K562 (cell line): Measurements from ENCODE around the gene BACE1-AS. TPM values are rescaled to one million over a fixed set of nuclear protein-coding genes. Genes with fewer than 3 reads are reported as not detected.
A peak's percentile ranks its signal among the peaks of the same experiment; 100 is the strongest.

ENCODE experiments used
- CBX5 ChIP-seq: IDR thresholded peaks from 2 replicates; pipeline ENCODE4 v1.6.1; 2014; ENCODE audit warnings: low read depth, borderline replicate concordance
- CBX8 ChIP-seq: fragments of 200-600 bp; sonication (generic); IDR thresholded peaks from 2 replicates; pipeline ENCODE4 v1.6.1; 2012; ENCODE audit warnings: borderline replicate concordance, mixed run types, low read depth, mild to moderate bottlenecking, moderate library complexity, mixed read lengths, low read length, control low read depth, inconsistent platforms; ENCODE audit not compliant: poor library complexity, severe bottlenecking; ENCODE audit errors: extremely low read depth
- CEBPB ChIP-seq: fragments of 450-650 bp; IDR thresholded peaks from 2 replicates; pipeline ENCODE4 v1.6.1; 2016; ENCODE audit warnings: missing genetic modification characterization, missing compliant biosample characterization
- COPS2 ChIP-seq: fragments of 450-650 bp; conservative IDR thresholded peaks from 2 replicates; pipeline ENCODE4 v1.6.1; 2016; ENCODE audit warnings: mild to moderate bottlenecking, moderate library complexity
- HMGN3 ChIP-seq: IDR thresholded peaks from 2 replicates; pipeline ENCODE4 v1.6.1; 2011; ENCODE audit warnings: borderline replicate concordance, low read depth, mild to moderate bottlenecking, mixed read lengths, low read length; ENCODE audit not compliant: insufficient read length; ENCODE audit errors: extremely low read depth
- KDM2B ChIP-seq: fragments of 250-450 bp; sonication (Bioruptor Pico); IDR thresholded peaks from 2 replicates; pipeline ENCODE4 v1.8.0; 2021; ENCODE audit warnings: mild to moderate bottlenecking, moderate library complexity
- MEF2D ChIP-seq: conservative IDR thresholded peaks from 2 replicates; pipeline ENCODE4 v1.6.1; 2016; ENCODE audit warnings: low read depth, missing genetic modification characterization, missing compliant biosample characterization
- PHB2 ChIP-seq: fragments of 450-650 bp; IDR thresholded peaks from 2 replicates; pipeline ENCODE4 v1.6.1; 2017; ENCODE audit warnings: low read depth
- SMAD2 ChIP-seq: fragments of 150-350 bp; IDR thresholded peaks from 2 replicates; pipeline ENCODE4 v1.6.1; 2014; ENCODE audit warnings: low read depth, mild to moderate bottlenecking, low read length
- ZKSCAN3 ChIP-seq: fragments of 250-450 bp; sonication (Bioruptor Pico); IDR thresholded peaks from 2 replicates; pipeline ENCODE4 v1.4.0; 2020
- ZNF134 ChIP-seq: fragments of 250-450 bp; sonication (Bioruptor Pico); conservative IDR thresholded peaks from 2 replicates; pipeline ENCODE4 v1.4.0; 2020
- ZNF175 ChIP-seq: fragments of 200-800 bp; sonication (Bioruptor generic); IDR thresholded peaks from 2 replicates; pipeline ENCODE4 v1.6.1; 2016; ENCODE audit warnings: low read depth, mild to moderate bottlenecking, missing genetic modification characterization, missing compliant biosample characterization
- ZNF57 ChIP-seq: fragments of 450-650 bp; formaldehyde crosslinking; IDR thresholded peaks from 2 replicates; pipeline ENCODE4 v1.4.0; 2020; ENCODE audit warnings: mild to moderate bottlenecking, moderate library complexity
- ZNF696 ChIP-seq: fragments of 250-450 bp; sonication (Bioruptor Pico); conservative IDR thresholded peaks from 2 replicates; pipeline ENCODE4 v1.4.0; 2020; ENCODE audit warnings: mild to moderate bottlenecking, moderate library complexity
- ZSCAN32 ChIP-seq: fragments of 450-650 bp; formaldehyde crosslinking; IDR thresholded peaks from 2 replicates; pipeline ENCODE4 v1.4.0; 2020; ENCODE audit warnings: mild to moderate bottlenecking, moderate library complexity
- polyA plus RNA-seq, 8 experiments: library from polyadenylated mRNA; depleted of rRNA in 4 of 8; stranded (reverse) in 5 of 8; unstranded in 3 of 8; fragments of >200 nt; fragmentation: Nextera tagmentation in 2 of 8; fragmentation: Illumina TruSeq in 1 of 8; extraction: Ambion mirVana in 2 of 8; extraction: Trizol in 1 of 8; gene quantifications; 2 replicates each; pipeline versions ENCODE4 v1.2.1 to v1.2.3, GENCODE V29; 2011 to 2014; ENCODE audit warnings: inconsistent platforms in 1 of 8, missing spikeins in 1 of 8
- total RNA-seq, 7 experiments: library from RNA; depleted of rRNA in 6 of 7; stranded (reverse); fragments of >200 nt in 6 of 7; fragmentation: Illumina TruSeq in 2 of 7; extraction: Trizol in 2 of 7; gene quantifications; 2 replicates each; pipeline versions ENCODE4 v1.2.1 to v1.2.3, GENCODE V29; 2011 to 2021; ENCODE audit warnings: low replicate concordance in 1 of 7
- TF ChIP-seq, protein P1 (sequence below): fragments of 150-350 bp; conservative IDR thresholded peaks from 2 replicates; pipeline ENCODE4 v1.6.1; 2014; ENCODE audit warnings: low read length
- TF ChIP-seq, protein P2 (sequence below): sonication (generic); formaldehyde crosslinking; IDR thresholded peaks from 2 replicates; pipeline ENCODE4 v1.8.0; 2022; ENCODE audit warnings: missing genetic modification reagents, mild to moderate bottlenecking, borderline replicate concordance
- TF ChIP-seq, protein P3 (sequence below): sonication (generic); formaldehyde crosslinking; IDR thresholded peaks from 2 replicates; pipeline ENCODE4 v1.8.0; 2022; ENCODE audit warnings: mild to moderate bottlenecking, missing genetic modification reagents

The BACE1-AS gene
- total and polyA plus RNA-seq, 9 of the 15 experiments (the other 6 are each of a cell fraction or from before 2014, with no cell fraction given) = 2.2 to 8.2 (median 3.8) TPM

DNA sequence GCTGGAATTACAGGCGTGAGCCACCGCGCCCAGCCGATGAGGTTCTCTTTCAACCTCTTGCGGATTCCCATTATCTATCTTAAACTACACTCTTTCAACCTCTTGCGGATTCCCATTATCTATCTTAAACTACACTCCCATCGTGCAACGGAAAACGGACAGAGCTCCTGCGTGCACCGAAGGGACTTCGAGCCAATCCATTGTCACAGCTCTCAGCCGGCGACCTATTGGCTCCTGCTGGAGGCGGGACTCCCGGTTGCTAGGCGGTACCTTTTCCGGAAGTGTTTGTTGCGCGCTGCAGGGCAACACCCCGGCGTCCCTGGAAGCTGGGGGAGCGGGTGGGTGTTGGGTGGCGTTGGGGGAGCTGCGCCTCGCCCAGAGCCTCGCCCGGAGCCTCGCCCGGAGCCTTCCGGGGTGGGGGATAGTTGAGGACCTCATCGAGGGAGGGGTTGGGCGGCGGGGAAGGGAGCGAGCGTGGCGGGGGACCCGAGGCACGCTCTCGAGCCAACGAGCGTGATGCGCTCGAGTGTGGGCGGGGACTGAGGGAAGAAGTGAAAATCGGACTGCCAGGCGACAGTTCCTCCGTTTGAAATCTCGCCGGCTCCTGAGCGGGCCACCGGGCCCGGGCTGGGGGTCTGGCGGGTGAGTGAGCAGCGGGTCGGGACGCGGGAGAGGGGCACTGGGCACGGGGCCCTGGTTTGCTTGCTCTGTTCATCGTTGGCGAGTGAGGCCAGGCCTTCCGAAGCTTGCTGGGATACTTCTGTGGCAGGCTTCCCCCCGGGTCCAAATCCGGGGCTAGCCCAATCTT is 36.6 kb downstream of the BACE1-AS start, which contains the start of gene CEP164 (continued):
- TF ChIP-seq, protein P1, sequence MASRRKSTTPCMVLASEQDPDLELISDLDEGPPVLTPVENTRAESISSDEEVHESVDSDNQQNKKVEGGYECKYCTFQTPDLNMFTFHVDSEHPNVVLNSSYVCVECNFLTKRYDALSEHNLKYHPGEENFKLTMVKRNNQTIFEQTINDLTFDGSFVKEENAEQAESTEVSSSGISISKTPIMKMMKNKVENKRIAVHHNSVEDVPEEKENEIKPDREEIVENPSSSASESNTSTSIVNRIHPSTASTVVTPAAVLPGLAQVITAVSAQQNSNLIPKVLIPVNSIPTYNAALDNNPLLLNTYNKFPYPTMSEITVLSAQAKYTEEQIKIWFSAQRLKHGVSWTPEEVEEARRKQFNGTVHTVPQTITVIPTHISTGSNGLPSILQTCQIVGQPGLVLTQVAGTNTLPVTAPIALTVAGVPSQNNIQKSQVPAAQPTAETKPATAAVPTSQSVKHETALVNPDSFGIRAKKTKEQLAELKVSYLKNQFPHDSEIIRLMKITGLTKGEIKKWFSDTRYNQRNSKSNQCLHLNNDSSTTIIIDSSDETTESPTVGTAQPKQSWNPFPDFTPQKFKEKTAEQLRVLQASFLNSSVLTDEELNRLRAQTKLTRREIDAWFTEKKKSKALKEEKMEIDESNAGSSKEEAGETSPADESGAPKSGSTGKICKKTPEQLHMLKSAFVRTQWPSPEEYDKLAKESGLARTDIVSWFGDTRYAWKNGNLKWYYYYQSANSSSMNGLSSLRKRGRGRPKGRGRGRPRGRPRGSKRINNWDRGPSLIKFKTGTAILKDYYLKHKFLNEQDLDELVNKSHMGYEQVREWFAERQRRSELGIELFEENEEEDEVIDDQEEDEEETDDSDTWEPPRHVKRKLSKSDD = no peak
- no peak for TF ChIP-seq CBX5
- TF ChIP-seq ZNF175 (CRISPR knock-in tag) = 0 out of 2 replicates have a peak, but pooled peaks have one; percentile 44
- TF ChIP-seq COPS2 = no peak
- TF ChIP-seq MEF2D (tag) = no peak
- TF ChIP-seq ZSCAN32 (CRISPR knock-in tag) = no peak
- TF ChIP-seq, protein P2, sequence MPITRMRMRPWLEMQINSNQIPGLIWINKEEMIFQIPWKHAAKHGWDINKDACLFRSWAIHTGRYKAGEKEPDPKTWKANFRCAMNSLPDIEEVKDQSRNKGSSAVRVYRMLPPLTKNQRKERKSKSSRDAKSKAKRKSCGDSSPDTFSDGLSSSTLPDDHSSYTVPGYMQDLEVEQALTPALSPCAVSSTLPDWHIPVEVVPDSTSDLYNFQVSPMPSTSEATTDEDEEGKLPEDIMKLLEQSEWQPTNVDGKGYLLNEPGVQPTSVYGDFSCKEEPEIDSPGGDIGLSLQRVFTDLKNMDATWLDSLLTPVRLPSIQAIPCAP = no peak
- TF ChIP-seq CBX8 = no peak
- TF ChIP-seq, protein P3, sequence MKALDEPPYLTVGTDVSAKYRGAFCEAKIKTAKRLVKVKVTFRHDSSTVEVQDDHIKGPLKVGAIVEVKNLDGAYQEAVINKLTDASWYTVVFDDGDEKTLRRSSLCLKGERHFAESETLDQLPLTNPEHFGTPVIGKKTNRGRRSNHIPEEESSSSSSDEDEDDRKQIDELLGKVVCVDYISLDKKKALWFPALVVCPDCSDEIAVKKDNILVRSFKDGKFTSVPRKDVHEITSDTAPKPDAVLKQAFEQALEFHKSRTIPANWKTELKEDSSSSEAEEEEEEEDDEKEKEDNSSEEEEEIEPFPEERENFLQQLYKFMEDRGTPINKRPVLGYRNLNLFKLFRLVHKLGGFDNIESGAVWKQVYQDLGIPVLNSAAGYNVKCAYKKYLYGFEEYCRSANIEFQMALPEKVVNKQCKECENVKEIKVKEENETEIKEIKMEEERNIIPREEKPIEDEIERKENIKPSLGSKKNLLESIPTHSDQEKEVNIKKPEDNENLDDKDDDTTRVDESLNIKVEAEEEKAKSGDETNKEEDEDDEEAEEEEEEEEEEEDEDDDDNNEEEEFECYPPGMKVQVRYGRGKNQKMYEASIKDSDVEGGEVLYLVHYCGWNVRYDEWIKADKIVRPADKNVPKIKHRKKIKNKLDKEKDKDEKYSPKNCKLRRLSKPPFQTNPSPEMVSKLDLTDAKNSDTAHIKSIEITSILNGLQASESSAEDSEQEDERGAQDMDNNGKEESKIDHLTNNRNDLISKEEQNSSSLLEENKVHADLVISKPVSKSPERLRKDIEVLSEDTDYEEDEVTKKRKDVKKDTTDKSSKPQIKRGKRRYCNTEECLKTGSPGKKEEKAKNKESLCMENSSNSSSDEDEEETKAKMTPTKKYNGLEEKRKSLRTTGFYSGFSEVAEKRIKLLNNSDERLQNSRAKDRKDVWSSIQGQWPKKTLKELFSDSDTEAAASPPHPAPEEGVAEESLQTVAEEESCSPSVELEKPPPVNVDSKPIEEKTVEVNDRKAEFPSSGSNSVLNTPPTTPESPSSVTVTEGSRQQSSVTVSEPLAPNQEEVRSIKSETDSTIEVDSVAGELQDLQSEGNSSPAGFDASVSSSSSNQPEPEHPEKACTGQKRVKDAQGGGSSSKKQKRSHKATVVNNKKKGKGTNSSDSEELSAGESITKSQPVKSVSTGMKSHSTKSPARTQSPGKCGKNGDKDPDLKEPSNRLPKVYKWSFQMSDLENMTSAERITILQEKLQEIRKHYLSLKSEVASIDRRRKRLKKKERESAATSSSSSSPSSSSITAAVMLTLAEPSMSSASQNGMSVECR (CRISPR knock-in tag) = peak; percentile 42
- TF ChIP-seq ZNF57 (CRISPR knock-in tag) = no peak
- TF ChIP-seq PHB2 = no peak
- TF ChIP-seq ZKSCAN3 = peak; percentile 93; the same call in 1 of the 2 replicates
- TF ChIP-seq ZNF696 = no peak
- TF ChIP-seq SMAD2 = no peak
- peak; percentile 64 for TF ChIP-seq HMGN3
- no peak; the same call in 1 of the 2 replicates for TF ChIP-seq CEBPB (tag)
- TF ChIP-seq KDM2B = no peak
- TF ChIP-seq ZNF134 (CRISPR knock-in tag) = no peak; the same call in 1 of the 2 replicates
